ENCODE data around the gene RAB11FIP3.
"Not testable (repeated sequence)": the region's sequence is repeated elsewhere in the genome, so short reads cannot be mapped to it uniquely, and the experiment has no call there.

RAB11FIP3 gene

DNA sequence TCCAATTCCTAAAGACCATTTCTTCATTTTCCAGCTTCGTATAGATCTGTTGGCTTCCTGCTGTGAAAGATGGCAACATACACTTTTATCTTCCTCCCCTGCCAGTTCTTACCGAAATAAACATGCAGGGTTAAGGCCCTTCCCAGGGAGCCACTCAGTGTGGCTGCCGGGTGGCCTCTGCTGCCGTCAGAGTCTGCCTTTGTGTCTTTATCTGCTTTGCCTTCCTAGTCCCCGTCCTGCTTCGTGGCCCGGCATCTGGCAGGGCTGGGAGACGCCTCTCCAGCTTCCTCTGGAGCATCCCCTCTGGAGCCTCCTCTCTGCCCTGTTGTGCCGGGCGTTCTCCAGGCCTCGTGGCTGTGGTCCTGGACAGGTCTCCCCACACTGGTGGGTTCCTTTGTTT is 71.8 kb downstream of the RAB11FIP3 start:
- DNase-seq, result no peak

DNA sequence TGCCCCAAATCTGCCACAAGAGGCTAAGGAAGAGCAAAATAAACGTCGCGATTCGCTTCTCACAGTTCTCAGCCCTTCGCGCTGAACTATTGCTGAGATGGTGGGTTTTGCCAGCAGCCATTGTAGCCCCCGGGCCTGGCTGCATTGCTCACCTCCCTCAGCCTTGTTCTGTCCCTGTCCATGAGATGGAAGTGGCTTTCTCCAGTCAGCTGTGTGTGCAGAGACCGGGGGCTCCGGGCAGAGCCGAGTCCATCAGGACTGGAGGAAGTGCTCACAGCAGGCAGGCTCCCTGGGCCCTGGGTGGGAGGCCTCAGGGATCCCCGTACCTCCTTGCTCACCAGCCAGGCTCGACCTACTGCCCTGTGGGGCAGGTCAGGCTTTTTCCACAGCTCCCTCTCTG is 74.5 kb downstream of the RAB11FIP3 start:
- no peak for DNase-seq

- no peak for DNase-seq
These were observed 75.3 kb downstream of the RAB11FIP3 start for GRCh38 chr16:500709-501108.

GRCh38 chr16:502179-502943 is 76.9 kb downstream of the RAB11FIP3 start:
- DNase-seq, result no peak

DNA sequence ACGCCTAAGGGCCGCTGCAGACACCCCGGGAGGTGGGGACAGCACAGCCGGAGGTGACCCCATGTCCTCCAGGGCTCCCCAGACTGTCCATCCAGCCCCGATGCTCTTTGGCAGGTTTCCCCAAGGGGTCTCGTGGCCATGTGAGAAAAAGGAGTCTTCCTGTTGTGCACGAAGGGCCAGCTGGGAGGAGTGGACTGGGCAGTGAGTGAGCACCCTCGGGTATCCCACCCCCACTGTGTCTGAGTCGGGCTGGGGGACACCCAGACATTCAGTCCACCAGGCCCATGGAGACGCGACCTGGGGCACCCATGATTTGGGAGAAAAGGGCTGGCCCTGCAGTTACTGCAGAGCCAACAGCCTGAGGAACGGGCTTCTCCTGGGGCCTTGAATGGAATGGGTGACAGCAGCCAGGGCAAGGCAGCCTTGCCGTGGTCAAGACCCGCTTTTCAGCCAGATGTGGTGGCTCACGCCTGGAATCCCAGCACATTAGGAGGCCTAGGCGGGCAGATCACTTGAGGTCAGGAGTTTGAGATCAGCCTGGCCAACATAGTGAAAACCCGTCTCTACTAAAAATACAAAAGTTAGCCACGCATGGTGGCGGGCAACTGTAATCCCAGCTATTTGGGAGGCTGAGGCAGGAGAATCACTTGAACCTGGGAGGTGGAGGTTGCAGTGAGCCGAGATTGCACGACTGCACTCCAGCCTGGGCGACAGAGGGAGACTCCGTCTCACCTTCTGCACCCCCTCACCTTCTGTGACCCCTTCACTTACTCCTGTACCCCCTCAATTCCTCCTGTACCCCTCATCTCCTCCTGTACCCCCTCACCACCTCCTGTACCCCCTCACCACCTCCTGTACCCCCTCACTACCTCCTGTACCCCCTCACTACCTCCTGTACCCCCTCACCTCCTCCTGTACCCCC is 78.0 kb downstream of the RAB11FIP3 start:
- no peak for DNase-seq

GRCh38 chr16:505479-506245 is 80.2 kb downstream of the RAB11FIP3 start:
- DNase-seq, result no peak

DNA sequence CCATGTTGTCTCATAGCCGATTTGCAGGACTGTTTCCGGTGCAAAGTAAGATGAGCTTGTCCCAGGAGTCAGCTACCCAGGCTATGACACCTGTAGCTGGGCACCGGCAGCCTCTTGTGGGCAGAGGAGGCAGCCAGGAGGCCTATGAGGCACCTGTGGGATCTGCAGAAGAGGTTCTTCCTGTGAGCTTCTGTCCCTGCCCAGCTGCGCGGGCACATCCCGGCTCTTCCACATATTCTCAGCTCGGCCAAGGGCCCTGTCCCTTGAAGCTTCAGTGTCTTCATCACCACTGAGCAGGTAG is 80.7 kb downstream of the RAB11FIP3 start:
- no peak for DNase-seq

- not testable (repeated sequence) for DNase-seq
These were observed 82.1 kb downstream of the RAB11FIP3 start for GRCh38 chr16:507527-507926.

- no peak for DNase-seq
These were observed 82.5 kb downstream of the RAB11FIP3 start for GRCh38 chr16:507996-508395.

- no peak for DNase-seq
These were observed 83.7 kb downstream of the RAB11FIP3 start for GRCh38 chr16:508884-509736.

- DNase-seq, result no peak
These were observed 84.8 kb downstream of the RAB11FIP3 start for GRCh38 chr16:510066-510825.

DNA sequence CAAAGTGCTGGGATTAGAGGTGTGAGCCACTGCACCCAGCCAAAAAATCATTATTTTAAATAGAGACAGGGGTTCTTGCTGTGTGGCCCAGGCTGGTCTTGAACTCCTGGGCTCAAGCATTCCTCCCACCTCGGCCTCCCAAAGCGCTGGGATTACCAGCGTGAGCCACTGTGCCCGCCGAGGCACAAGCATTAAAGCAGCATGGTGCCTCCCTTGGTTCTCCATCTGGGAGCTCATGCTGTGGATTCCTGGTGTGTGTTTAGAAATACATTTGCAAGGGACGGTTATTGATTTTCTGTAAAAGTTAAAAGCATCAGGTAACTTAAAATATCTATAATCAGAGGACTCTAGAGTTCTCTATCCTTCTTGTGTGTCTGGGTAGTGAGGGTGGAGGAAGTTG is 87.4 kb downstream of the RAB11FIP3 start:
- no peak for DNase-seq

- DNase-seq, result no peak
These were observed 88.5 kb downstream of the RAB11FIP3 start for GRCh38 chr16:513950-514349.

GRCh38 chr16:515175-515938 is 89.9 kb downstream of the RAB11FIP3 start:
- no peak for DNase-seq

GRCh38 chr16:515939-516226 is 90.4 kb downstream of the RAB11FIP3 start:
- no peak for DNase-seq

DNA sequence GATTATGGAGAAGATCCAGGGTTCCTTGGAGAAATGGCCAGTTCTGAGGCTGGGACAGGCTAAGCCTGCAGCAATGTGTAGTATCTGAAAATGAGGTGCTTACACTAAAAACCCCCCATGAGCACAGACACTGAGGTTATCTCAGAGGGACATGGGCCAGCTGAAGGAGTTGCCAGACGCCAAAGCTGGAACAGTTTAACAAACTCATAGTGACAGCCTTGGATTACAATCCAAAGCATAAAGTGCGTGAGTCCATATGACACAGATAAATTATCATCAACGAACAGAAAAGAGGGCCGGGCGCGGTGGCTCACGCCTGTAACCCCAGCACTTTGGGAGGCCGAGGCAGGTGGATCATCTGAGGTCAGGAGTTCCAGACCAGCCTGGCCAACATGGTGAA is 90.9 kb downstream of the RAB11FIP3 start:
- no peak for DNase-seq

DNA sequence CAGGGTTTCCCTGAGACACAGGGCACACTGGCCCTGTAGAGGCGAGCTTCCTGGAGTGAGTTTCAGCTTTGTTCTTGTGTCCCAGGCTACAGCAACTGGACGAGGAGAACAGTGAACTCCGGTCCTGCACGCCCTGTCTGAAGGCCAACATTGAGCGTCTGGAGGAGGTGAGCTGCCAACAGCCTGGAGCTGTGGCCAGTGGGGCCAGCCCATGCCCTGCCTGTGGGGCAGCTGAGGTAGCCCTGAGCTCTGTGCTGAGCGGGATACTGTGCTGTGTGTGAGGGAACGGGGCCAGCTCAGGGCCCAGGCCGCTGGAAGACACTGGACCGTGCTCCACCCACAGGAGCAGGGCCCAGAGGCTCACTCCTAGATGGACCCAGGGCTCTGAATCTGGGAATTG is 93.4 kb downstream of the RAB11FIP3 start:
- no peak for DNase-seq

DNA sequence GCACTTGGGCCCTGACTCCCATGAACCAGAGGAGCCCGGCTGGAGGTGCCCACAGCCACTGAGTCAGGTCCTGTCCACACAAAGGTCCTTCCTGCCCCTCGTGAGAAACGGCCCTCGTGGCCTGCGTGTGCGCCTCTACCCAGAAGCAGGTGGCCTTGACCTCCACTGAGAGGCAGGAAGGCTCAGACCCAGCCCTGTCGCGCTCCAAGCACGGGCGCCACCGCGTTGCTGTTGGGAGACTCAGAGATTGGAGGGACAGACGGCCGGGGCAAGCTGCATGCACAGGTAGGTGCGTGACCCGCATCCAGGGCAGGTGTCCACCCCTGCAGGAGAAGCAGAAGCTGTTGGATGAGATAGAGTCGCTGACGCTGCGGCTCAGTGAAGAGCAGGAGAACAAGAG is 94.0 kb downstream of the RAB11FIP3 start:
- no peak for DNase-seq

DNA sequence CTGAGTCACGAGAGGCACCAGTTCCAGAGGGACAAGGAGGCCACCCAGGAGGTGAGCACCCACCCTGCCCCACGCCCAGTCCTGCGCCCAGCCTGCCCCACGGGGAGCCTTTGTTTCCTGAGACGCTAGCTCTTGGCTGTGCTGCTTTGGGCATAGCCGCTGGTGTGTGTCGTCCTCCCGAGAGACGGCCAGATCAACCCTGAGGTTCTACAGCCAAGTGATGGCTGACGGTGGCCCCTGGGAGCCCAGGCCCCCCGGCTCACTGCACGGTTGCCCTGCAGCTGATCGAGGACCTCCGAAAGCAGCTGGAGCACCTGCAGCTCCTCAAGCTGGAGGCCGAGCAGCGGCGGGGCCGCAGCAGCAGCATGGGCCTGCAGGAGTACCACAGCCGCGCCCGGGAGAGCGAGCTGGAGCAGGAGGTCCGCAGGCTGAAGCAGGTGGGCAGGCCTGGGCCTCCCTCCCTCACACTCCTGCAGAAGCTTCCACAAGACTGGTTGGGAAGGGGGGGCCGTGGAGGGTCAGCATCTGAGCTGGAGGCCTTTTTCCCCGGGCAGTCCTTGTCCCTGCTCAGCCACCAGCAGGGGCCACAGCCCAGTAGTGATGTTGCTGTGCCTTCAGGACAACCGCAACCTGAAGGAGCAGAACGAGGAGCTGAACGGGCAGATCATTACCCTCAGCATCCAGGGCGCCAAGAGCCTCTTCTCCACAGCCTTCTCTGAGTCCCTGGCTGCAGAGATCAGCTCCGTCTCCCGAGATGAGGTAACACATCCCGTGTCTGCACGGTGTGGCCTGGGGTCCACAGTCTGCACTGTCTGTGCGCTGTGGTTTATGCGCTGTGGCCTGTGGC is 94.6 kb downstream of the RAB11FIP3 start:
- no peak for DNase-seq

GRCh38 chr16:520847-521246 is 95.4 kb downstream of the RAB11FIP3 start:
- DNase-seq, result no peak

Measured in suppressor macrophage treated with lipopolysaccharide for 1 hour (primary cell).